Cardiac fibroblast (primary cell): Measurements from ENCODE around the gene KCNAB3.
"Not testable (repeated sequence)": the region's sequence is repeated elsewhere in the genome, so short reads cannot be mapped to it uniquely, and the experiment has no call there.

ENCODE experiments used
- DNase-seq, 2 donors: peaks; one replicate each; pipeline versions ENCODE4 v3.0.0 to v3.0.0-alpha.2; 2010; ENCODE audit warnings: low read depth in 2 of 2
- H3K4me3 ChIP-seq, 2 donors: replicated peaks in 1 of 2; 1 replicate in 1 of 2; 2 replicates in 1 of 2; pipeline ENCODE4 v1.5.1; 2011; ENCODE audit warnings: low read depth in 2 of 2, low read length in 2 of 2, mild to moderate bottlenecking in 2 of 2, moderate library complexity in 1 of 2
- CTCF ChIP-seq: IDR thresholded peaks from one replicate; pipeline ENCODE4 v1.5.1; 2011; ENCODE audit warnings: low read depth, mild to moderate bottlenecking, low read length, inconsistent platforms

The KCNAB3 gene

GRCh38 chr17:7969433-7969832 is 39.8 kb upstream of the KCNAB3 start:
- TF ChIP-seq CTCF: no peak
- no peak overlapping the region for H3K4me3 ChIP-seq
- DNase-seq: peak; percentile 39 to 52

- TF ChIP-seq CTCF: no peak
- no peak for DNase-seq
- H3K4me3 ChIP-seq: no peak overlapping the region
Measured at GRCh38 chr17:7967751-7968150, 38.1 kb upstream of the KCNAB3 start.

GRCh38 chr17:7961421-7961820 is 31.8 kb upstream of the KCNAB3 start:
- TF ChIP-seq CTCF: no peak
- DNase-seq: no peak
- H3K4me3 ChIP-seq: no peak overlapping the region

GRCh38 chr17:7959503-7960253 is 30.0 kb upstream of the KCNAB3 start:
- TF ChIP-seq CTCF: no peak
- H3K4me3 ChIP-seq: no peak overlapping the region
- peak; percentile 36 to 47 for DNase-seq

- TF ChIP-seq CTCF: no peak
- H3K4me3 ChIP-seq: no peak overlapping the region
- DNase-seq: peak; percentile 28 to 93
Measured at GRCh38 chr17:7956228-7956965, 26.7 kb upstream of the KCNAB3 start.

GRCh38 chr17:7955414-7956227 is 26.0 kb upstream of the KCNAB3 start:
- DNase-seq: peak; percentile 19 to 75
- no peak overlapping the region for H3K4me3 ChIP-seq
- TF ChIP-seq CTCF: no peak

- H3K4me3 ChIP-seq, DNase-seq: not testable (repeated sequence)
Measured at GRCh38 chr17:7953266-7953665, 23.6 kb upstream of the KCNAB3 start.
